Measurements from ENCODE around the gene BCAR3. TPM values are rescaled to one million over a fixed set of nuclear protein-coding genes. Genes with fewer than 3 reads are reported as not detected.
"Not testable (repeated sequence)": the region's sequence is repeated elsewhere in the genome, so short reads cannot be mapped to it uniquely, and the experiment has no call there.

BCAR3 gene
- total RNA-seq, 1 donor from 2014 or later, result 41.0 TPM

DNA sequence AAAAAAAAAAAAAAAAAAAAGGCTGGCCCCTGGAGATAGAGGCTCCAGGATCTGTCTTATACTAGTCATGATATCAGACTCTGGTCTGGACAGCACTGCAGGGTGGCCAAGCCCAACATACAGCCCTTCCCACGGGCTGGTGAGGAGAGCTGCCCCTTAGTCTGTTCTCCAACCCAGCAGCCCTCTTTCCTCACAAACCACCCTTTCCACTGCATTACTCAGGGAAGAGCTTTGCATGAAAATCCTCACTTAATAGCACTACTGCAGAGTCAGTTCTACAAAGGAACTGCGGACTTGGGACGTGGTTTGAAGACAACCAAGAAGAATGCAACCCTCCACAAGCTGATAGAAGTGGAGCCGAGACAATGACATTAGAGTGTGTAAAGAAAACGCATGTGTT is 5.7 kb downstream of the BCAR3 start:
- TF ChIP-seq, protein P1, sequence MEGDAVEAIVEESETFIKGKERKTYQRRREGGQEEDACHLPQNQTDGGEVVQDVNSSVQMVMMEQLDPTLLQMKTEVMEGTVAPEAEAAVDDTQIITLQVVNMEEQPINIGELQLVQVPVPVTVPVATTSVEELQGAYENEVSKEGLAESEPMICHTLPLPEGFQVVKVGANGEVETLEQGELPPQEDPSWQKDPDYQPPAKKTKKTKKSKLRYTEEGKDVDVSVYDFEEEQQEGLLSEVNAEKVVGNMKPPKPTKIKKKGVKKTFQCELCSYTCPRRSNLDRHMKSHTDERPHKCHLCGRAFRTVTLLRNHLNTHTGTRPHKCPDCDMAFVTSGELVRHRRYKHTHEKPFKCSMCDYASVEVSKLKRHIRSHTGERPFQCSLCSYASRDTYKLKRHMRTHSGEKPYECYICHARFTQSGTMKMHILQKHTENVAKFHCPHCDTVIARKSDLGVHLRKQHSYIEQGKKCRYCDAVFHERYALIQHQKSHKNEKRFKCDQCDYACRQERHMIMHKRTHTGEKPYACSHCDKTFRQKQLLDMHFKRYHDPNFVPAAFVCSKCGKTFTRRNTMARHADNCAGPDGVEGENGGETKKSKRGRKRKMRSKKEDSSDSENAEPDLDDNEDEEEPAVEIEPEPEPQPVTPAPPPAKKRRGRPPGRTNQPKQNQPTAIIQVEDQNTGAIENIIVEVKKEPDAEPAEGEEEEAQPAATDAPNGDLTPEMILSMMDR (IDR thresholded peaks at IDR 0.05), result no peak
- DNase-seq (ENCODE audit: low spot score in 2 of 2), result peak in 1 of 2 donors; percentile 59
- Histone ChIP-seq H3K9me3 (no peaks in the 10 kb centered on the region), H3K36me3 (no peaks in the 10 kb centered on the region), H3K27ac (peak overlapping the region; percentile 54 to 67), H3K27me3 (no peaks in the 10 kb centered on the region), H3K4me1 (peaks cover 17 to 48% of the 10 kb centered on the region in 2 donors), H3K4me3 (no peak overlapping the region)
- intact Hi-C loops (cut with DNase I), result no loop called here

DNA sequence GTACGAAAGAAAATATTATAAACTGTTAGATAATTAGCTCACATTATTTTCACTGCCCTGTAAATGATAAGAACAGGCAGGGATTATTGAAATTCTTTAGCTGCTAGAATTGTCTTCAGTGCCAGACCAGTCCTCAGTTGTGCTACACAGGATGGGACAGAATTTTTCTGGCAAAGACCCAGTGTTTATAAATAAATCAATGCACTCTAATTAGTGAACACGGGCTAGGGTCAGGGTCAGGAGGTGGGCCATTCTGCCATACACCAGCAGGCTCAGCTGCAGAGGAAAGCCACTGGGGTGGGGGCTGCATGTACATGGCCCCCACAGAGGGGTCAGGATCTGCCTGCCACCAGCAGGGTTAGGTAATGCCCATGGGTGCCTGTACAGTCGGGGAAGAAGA is 6.4 kb downstream of the BCAR3 start:
- Histone ChIP-seq H3K27me3 (no peaks in the 10 kb centered on the region), H3K4me1 (peaks cover 16 to 48% of the 10 kb centered on the region in 2 donors), H3K27ac (peak overlapping the region; percentile 54 to 67), H3K9me3 (no peaks in the 10 kb centered on the region), H3K36me3 (no peaks in the 10 kb centered on the region), H3K4me3 (no peak overlapping the region)
- peak in 1 of 2 donors; percentile 43 for DNase-seq (ENCODE audit: low spot score in 2 of 2)
- TF ChIP-seq, protein P1 (IDR thresholded peaks at IDR 0.05), result no peak
- intact Hi-C loops (cut with DNase I), result no loop called here

DNA sequence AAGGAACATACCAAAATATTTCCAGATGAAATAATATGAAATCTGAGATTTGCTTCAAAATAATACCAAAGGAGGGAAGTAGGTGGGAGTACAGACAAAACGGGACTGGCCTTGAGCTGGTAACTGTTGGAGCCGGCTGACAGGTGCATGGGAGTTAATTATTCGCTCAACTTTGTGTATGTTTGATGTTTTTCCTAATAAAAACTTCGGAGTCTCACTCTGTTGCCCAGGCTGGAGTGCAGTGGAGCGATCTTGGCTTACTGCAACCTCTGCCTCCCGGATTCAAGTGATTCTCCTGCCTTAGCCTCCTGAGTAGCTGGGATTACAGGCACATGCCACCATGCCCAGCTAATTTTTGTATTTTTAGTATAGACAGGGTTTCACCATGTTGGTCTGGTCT is 7.6 kb downstream of the BCAR3 start:
- peak in 1 of 2 donors; percentile 13 for DNase-seq (ENCODE audit: low spot score in 2 of 2)
- intact Hi-C loops (cut with DNase I); H3K27ac ChIP-seq; H3K36me3 ChIP-seq; H3K4me3 ChIP-seq; H3K27me3 ChIP-seq; H3K9me3 ChIP-seq: not testable (repeated sequence)
- peaks cover 14 to 51% of the 10 kb centered on the region in 2 donors for H3K4me1 ChIP-seq

DNA sequence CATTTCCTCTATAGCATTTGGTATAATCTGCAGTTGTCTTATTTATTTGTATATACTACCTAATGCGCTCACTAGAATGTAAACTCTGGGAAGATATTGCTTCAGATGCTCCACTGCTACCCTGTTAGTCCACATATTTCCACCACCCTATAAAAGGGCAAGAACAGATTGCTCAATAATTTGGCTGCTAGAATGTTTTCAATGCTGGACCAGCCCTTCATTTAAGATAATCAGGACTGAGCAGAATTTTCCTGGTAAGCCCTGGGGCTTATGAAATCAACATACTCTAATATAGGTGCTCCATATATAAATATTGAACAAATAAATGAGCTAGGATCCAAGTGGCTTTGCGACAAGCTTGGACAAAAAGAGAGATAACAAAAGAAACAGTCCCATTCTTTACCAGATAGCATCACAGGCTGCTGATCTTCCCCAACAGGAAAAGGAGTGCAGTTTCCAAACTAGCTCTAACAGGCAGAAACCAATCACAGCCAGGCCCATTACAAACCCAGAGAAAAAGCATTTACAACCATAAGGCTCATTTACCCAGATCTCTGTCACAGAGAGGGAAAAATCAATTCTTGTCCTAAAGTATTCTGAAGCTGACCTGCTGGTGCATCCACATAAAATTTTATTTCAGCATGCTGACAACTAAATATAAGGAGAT is 8.3 kb downstream of the BCAR3 start:
- intact Hi-C loops (cut with DNase I), result no loop called here
- DNase-seq (ENCODE audit: low spot score in 2 of 2), result peak in 1 of 2 donors; percentile 33
- no peaks in the 10 kb centered on the region for H3K36me3 ChIP-seq
- H3K4me3 ChIP-seq, result no peak overlapping the region
- TF ChIP-seq, protein P1 (IDR thresholded peaks at IDR 0.05), result no peak
- H3K9me3 ChIP-seq, result no peaks in the 10 kb centered on the region
- peaks cover 14 to 51% of the 10 kb centered on the region in 2 donors for H3K4me1 ChIP-seq
- no peaks in the 10 kb centered on the region for H3K27me3 ChIP-seq
- no peak overlapping the region for H3K27ac ChIP-seq

DNA sequence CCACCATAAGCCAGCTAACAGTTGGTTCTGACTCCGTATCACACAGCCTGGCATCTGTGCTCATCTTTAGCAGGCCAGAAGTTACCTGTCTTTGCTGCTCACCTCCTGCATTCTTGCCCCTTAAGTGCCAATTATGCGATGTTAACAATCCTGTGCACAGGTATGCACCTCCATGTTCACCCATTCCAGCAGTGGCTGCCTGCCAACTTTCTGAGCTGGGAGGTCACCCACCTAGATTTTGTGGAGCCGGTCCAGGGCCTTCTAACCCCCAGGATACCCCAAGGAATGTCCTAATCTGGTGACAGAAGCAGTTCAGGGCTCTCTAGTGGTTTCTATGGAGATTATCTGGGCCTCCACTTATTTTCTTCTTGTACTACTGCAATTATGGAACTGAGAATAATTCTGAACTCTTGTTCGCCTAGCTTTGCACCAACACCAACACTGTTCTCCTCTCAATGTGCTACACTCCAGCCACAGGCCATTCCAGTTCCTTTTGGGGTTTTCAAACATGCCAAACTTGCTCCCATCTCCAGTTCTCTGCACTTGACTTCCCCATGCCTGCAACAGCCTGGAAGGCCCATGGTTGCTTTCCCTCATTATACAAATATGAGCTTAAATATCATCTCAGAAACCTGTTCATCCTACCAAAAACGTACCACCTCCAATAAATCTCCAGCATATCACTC is 9.0 kb downstream of the BCAR3 start:
- Histone ChIP-seq H3K4me1 (peaks cover 14 to 51% of the 10 kb centered on the region in 2 donors), H3K27me3 (no peaks in the 10 kb centered on the region), H3K9me3 (no peaks in the 10 kb centered on the region), H3K27ac (no peak overlapping the region), H3K36me3 (peaks cover 0 to 5% of the 10 kb centered on the region in 2 donors), H3K4me3 (no peak overlapping the region)
- intact Hi-C loops (cut with DNase I), result no loop called here
- TF ChIP-seq, protein P1 (IDR thresholded peaks at IDR 0.05), result no peak
- DNase-seq (ENCODE audit: low spot score in 2 of 2), result peak in 1 of 2 donors; percentile 59

DNA sequence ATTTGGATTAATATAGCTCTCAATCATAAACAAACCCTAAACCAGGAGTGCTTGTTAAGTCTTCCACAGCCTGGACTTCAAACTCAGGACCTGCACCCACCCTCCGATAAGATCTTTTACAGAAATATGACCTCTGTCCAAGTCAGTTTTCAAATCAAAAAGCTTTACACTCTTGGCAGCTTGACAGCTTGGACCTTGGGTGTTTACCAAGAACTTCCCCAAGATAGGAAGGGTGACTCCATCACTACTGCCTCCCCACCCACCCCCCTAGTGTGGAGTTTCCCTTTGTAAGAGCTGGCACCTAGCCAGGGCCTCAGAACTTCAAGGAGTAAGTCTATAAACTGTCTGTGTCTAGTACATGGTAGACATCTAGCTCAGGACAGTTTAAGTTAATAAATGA is 9.6 kb downstream of the BCAR3 start:
- Histone ChIP-seq H3K27me3 (no peaks in the 10 kb centered on the region), H3K9me3 (no peaks in the 10 kb centered on the region), H3K36me3 (peaks cover 0 to 5% of the 10 kb centered on the region in 2 donors), H3K27ac (no peak overlapping the region), H3K4me3 (no peak overlapping the region), H3K4me1 (peaks cover 14 to 51% of the 10 kb centered on the region in 2 donors)
- intact Hi-C loops (cut with DNase I), result no loop called here
- TF ChIP-seq, protein P1 (IDR thresholded peaks at IDR 0.05), result no peak
- peak; percentile 35 to 74 for DNase-seq (ENCODE audit: low spot score in 2 of 2)
